Measurements from ENCODE around the gene PCDHGB3. TPM values are rescaled to one million over a fixed set of nuclear protein-coding genes. Genes with fewer than 3 reads are reported as not detected.

Gene PCDHGB3
- total RNA-seq, 1 donor from 2014 or later: 14.4 TPM

GRCh38 chr5:141356133-141356532 is 13.9 kb upstream of the PCDHGB3 start:
- no peaks in the 10 kb centered on the region for H3K27me3 ChIP-seq
- H3K9me3 ChIP-seq: peaks cover 81 to 99% of the 10 kb centered on the region in 2 donors
- intact Hi-C loops (cut with DNase I): no loop called here
- H3K36me3 ChIP-seq: peaks cover 0 to 4% of the 10 kb centered on the region in 2 donors
- no peaks in the 10 kb centered on the region for H3K4me1 ChIP-seq
- DNase-seq (ENCODE audit: low spot score in 2 of 2): no peak
- H3K4me3 ChIP-seq: no peak overlapping the region
- no peak for TF ChIP-seq CTCF (IDR thresholded peaks at IDR 0.05)
- no peak overlapping the region for H3K27ac ChIP-seq

GRCh38 chr5:141356950-141357349 is 13.1 kb upstream of the PCDHGB3 start:
- peaks cover 82 to 97% of the 10 kb centered on the region in 2 donors for H3K9me3 ChIP-seq
- peaks cover 0 to 4% of the 10 kb centered on the region in 2 donors for H3K36me3 ChIP-seq
- no peak for DNase-seq (ENCODE audit: low spot score in 2 of 2)
- no peak overlapping the region for H3K27ac ChIP-seq
- intact Hi-C loops (cut with DNase I): no loop called here
- TF ChIP-seq CTCF (IDR thresholded peaks at IDR 0.05): no peak
- H3K27me3 ChIP-seq: no peaks in the 10 kb centered on the region
- no peak overlapping the region for H3K4me3 ChIP-seq
- H3K4me1 ChIP-seq: no peaks in the 10 kb centered on the region

GRCh38 chr5:141359790-141360426 is 10.1 kb upstream of the PCDHGB3 start, which contains the start of gene PCDHGB2:
PCDHGB2 (plus strand) TSS chr5:141359994; CDS start chr5:141360136, 142 bp downstream.
- intact Hi-C loops (cut with DNase I): no loop called here
- H3K4me3 ChIP-seq: peak within 1 kb of the TSS; percentile 18 to 25
- H3K36me3 ChIP-seq: peaks cover 0 to 3% of the 10 kb centered on the region in 2 donors
- TF ChIP-seq CTCF (IDR thresholded peaks at IDR 0.05): peak in 1 of 3 experiments; percentile 22
- H3K27ac ChIP-seq: no peak within 1 kb of the TSS
- no peak for DNase-seq (ENCODE audit: low spot score in 2 of 2)
- no peaks in the 10 kb centered on the region for H3K4me1 ChIP-seq
- H3K27me3 ChIP-seq: no peaks in the 10 kb centered on the region
- H3K9me3 ChIP-seq: peaks cover 96 to 97% of the 10 kb centered on the region in 2 donors

- no peak for DNase-seq (ENCODE audit: low spot score in 2 of 2)
- H3K27ac ChIP-seq: no peak overlapping the region
- no peaks in the 10 kb centered on the region for H3K4me1 ChIP-seq
- intact Hi-C loops (cut with DNase I): no loop called here
- peak overlapping the region in 1 of 2 donors; percentile 25 for H3K4me3 ChIP-seq
- H3K27me3 ChIP-seq: no peaks in the 10 kb centered on the region
- H3K36me3 ChIP-seq: no peaks in the 10 kb centered on the region
- TF ChIP-seq CTCF (IDR thresholded peaks at IDR 0.05): no peak
- peaks cover 96 to 97% of the 10 kb centered on the region in 2 donors for H3K9me3 ChIP-seq
These were observed 9.4 kb upstream of the PCDHGB3 start for GRCh38 chr5:141360685-141361084.

GRCh38 chr5:141362719-141363118 is 7.3 kb upstream of the PCDHGB3 start:
- no peak for DNase-seq (ENCODE audit: low spot score in 2 of 2)
- Histone ChIP-seq H3K36me3 (no peaks in the 10 kb centered on the region), H3K4me1 (no peaks in the 10 kb centered on the region), H3K4me3 (no peak overlapping the region), H3K27me3 (no peaks in the 10 kb centered on the region), H3K9me3 (peaks cover 97 to 98% of the 10 kb centered on the region in 2 donors), H3K27ac (no peak overlapping the region)
- intact Hi-C loops (cut with DNase I): no loop called here
- no peak for TF ChIP-seq CTCF (IDR thresholded peaks at IDR 0.05)

Data from ascending aorta (tissue), 2 donors.